Skin of body (tissue), 2 donors: ENCODE results near the gene EXOC4. TPM values are rescaled to one million over a fixed set of nuclear protein-coding genes. Genes with fewer than 3 reads are reported as not detected.

ENCODE experiments used
- DNase-seq: peaks from one replicate; lab custom pipeline; 2025; lab: John Stamatoyannopoulos, UW
- total RNA-seq: library from RNA; depleted of rRNA; stranded (reverse); fragments of >200 nt; gene quantifications from one replicate; pipeline ENCODE4 v1.2.3, GENCODE V29; 2014

EXOC4 gene
- total RNA-seq, 1 donor from 2014 or later = 96.4 TPM

DNA sequence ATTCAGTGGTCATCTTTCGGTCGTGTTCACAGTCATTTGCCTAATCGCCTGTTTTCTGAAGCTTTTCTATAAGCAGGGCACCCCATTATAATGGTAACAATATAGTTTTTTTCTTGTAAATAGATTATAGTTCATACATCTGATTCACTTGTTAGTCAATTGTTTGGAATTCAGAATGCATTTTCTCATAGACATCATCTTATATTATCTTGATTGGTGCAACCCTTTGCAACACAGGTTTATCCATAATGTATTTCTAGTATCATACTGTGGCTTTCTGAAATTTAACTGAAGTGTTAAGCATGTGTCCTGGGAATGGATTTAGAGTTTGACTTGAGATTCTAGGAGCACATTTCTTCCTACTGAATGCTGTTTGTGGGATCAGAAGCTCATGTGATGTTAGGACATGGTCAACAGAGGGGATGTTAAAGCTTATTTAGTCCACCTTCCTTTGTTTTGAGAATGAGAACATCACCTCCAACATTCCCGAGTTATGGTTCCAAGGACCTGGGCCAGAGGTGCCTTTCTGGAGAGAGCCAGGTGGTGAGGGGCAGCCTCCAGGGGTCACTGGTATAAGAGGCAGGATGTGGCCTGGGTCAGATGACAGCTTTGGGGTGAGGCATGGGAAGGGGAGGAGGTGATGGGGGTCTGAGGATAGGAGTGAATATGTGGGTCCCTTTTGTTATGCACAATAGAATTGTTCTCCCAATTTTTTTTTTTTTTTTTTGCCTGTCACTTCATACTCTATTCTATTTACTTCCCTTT, 415.6 kb downstream of the EXOC4 start:
- DNase-seq = no peak

DNA sequence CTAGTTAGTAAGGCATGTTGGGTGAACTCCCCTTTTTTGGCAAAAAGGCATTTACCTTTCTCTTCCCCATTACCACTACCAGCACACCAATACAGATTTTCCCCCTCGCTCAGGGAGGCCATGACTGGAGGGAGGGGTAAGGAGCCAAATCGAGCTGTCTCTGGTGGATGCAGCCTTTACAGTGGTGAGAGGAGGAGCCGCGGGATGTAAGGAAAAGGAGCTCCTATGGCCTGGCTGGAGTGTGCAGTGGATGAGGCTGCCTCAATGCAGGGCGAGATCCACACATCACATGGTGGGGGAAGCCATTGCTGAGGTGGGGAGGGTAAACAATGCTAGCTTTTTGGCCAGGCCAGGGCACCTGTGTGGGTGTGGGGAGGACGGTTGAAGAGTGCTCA, 416.2 kb downstream of the EXOC4 start:
- DNase-seq = no peak

- no peak for DNase-seq
Measured at GRCh38 chr7:133670250-133670649, 417.4 kb downstream of the EXOC4 start.

DNA sequence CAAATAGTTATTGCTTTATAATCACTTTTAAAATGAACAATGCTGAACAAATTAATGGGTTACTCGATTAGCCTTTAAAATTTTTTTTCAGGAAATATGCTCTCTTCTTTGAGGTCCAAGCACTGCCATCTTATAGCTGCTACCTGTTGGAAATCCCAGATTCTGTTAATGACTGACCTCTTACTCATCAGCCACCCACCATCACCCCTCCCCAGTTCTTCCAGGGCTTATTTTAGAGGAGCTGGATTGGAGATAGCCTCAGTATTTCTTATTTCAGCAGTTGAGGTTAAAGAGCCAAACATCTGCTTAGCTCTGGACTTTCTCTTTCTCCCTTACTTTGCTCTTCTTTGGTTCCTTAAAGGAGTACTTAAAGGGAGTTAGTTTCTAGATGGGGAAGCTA, 420.0 kb downstream of the EXOC4 start:
- no peak for DNase-seq

DNA sequence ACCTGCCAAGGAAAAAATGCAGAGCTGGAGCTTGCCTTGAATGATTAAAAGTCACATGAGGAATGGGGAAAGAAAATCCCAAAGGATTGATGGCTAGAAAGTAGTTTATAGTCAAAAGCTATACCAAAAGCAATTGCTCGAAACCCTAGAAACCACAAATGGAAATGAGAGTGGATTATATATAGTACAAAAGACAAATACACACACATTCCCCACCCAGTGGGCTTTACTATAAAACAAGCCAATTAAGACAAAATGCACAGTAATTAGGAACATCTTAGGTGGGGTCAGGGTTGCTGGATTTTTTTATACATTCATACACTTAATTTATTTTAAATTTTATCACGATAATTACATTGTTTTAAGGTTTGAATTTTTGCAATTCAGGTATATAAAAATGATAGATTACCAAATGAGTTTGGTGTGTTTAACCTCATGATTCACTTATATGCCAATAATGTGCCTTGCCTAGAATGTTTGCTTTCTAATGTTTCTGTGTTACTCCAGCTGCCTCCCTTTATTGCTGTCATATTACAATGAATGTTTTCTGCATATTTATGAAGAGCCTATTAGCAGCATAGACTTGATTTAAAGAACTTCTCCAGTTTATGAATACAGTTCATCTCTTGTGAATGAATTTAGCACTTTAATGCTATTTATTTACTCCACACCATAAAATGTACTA, 421.3 kb downstream of the EXOC4 start:
- no peak for DNase-seq

- no peak for DNase-seq
Measured at GRCh38 chr7:133675510-133676218, 422.8 kb downstream of the EXOC4 start.

- no peak for DNase-seq
Measured at GRCh38 chr7:133676805-133677370, 424.0 kb downstream of the EXOC4 start.

GRCh38 chr7:133678137-133678814, 425.4 kb downstream of the EXOC4 start:
- DNase-seq = no peak

GRCh38 chr7:133679977-133680376, 427.1 kb downstream of the EXOC4 start:
- DNase-seq = no peak

DNA sequence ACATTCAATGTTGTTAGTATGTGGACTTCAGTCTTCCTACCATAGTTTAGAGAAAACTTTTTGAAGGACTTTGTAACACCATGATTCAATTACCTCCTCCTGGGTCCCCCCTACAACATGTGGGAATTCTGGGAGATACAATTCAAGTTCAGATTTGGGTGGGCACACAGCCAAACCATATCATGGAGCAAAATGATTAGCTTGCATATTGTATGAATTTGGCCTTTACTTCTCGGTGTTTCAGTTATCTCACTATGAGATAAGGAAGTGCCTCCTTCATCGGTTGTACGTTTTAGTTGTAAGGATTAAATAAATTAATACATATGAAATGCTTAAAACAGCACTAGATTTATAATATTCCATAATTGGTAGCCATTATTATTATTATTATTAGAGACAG, 428.7 kb downstream of the EXOC4 start:
- DNase-seq = no peak

DNA sequence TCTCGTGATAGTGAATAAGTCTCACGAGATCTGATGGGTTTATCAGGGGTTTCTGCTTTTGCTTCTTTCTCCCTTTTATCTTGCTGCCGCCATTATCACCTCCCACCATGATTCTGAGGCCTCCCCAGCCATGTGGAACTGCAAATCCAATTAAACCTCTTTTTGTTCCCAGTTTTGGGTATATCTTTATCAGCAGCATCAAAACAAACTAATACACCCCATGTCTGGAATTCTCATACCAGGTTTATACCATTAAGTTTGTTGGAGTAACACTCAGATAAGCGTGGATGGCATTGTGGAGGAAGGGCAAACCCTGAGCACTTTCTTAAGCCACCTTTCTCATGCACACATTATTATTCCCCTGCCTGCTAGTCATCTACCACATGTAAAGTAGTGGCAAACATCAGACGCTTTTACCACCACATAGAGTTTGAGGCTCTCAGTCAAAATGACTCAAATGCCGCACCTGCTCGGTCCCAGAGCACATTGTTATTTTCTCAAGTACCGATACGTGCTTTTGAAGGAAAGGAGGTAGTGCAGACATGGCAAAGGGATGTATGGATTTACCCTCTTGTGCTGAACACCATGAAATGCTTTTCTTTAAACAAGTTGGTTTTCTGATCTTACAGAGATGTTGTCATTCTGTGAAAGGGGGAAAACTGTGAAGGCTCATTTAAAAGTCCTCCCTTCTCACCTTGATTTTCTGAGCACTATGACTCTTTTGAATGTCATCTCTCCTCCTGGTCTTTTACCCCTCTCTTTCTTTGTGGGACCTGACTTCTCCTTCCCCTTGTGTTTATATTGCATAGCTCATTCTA, 429.7 kb downstream of the EXOC4 start:
- DNase-seq = no peak

GRCh38 chr7:133683182-133683454, 430.2 kb downstream of the EXOC4 start:
- DNase-seq = no peak

GRCh38 chr7:133688483-133689239, 435.8 kb downstream of the EXOC4 start:
- DNase-seq = no peak

- no peak for DNase-seq
Measured at GRCh38 chr7:133690740-133691139, 437.9 kb downstream of the EXOC4 start.

- DNase-seq = peak; percentile 50
Measured at GRCh38 chr7:133691727-133692610, 439.1 kb downstream of the EXOC4 start.

GRCh38 chr7:133693281-133693680, 440.4 kb downstream of the EXOC4 start:
- DNase-seq = no peak

GRCh38 chr7:133696056-133696455, 443.2 kb downstream of the EXOC4 start:
- DNase-seq = no peak

GRCh38 chr7:133697585-133697984, 444.7 kb downstream of the EXOC4 start:
- no peak for DNase-seq

DNA sequence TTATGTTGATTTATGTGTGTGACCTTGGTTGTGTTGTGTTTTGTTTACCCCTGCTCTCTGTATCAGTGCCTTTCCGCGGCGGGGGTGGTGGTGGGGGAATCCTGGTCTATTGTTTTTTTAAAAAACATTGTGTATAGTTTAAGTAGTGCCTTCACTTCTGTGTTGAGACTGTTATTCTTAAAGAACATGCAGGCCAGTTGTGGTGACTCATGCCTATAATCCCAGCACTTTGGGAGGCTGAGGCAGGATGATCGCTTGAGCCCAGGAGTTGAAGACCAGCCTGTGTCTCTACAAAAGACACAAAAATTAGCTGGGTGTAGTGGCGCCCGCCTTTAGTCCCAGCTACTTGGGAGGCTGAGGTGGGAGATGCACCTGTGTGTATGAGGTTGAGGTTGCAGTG, 445.2 kb downstream of the EXOC4 start:
- no peak for DNase-seq
